GM18858 (cell line): ENCODE measurements around the gene TTBK1.

Experiments used
- ATAC-seq: cut with Tn5 transposase; IDR thresholded peaks from one replicate; pipeline ENCODE4 v1.9.1; 2021; ENCODE audit not compliant: unreplicated experiment

The TTBK1 gene

GRCh38 chr6:43242908-43243663 lies at the start of gene TTBK1:
TSS of gene TTBK1 (plus strand) at chr6:43243481. CDS start at chr6:43246661, 3,180 bp downstream.
- ATAC-seq: no peak

- no peak for ATAC-seq
These were observed 49.4 kb upstream of the TTBK1 start for GRCh38 chr6:43193929-43194328.

GRCh38 chr6:43196337-43196736 lies 46.9 kb upstream of the TTBK1 start:
- no peak for ATAC-seq

- ATAC-seq: no peak
These were observed 43.4 kb upstream of the TTBK1 start for GRCh38 chr6:43199912-43200311.

GRCh38 chr6:43200541-43200940 lies 42.7 kb upstream of the TTBK1 start:
- no peak for ATAC-seq

- ATAC-seq: no peak
These were observed 40.8 kb upstream of the TTBK1 start for GRCh38 chr6:43202451-43202850.

- no peak for ATAC-seq
These were observed 40.1 kb upstream of the TTBK1 start for GRCh38 chr6:43203029-43203717.

- no peak for ATAC-seq
These were observed 39.6 kb upstream of the TTBK1 start for GRCh38 chr6:43203718-43204095.

- no peak for ATAC-seq
These were observed 38.8 kb upstream of the TTBK1 start for GRCh38 chr6:43204271-43205105.

GRCh38 chr6:43205849-43206248 lies 37.4 kb upstream of the TTBK1 start:
- ATAC-seq: no peak

- no peak for ATAC-seq
These were observed 36.0 kb upstream of the TTBK1 start for GRCh38 chr6:43207286-43207685.

- ATAC-seq: no peak
These were observed 31.3 kb upstream of the TTBK1 start for GRCh38 chr6:43211955-43212354.

GRCh38 chr6:43213431-43213830 lies 29.9 kb upstream of the TTBK1 start:
- no peak for ATAC-seq

- ATAC-seq: no peak
These were observed 28.2 kb upstream of the TTBK1 start for GRCh38 chr6:43215066-43215465.

GRCh38 chr6:43216200-43216599 lies 27.1 kb upstream of the TTBK1 start:
- no peak for ATAC-seq

GRCh38 chr6:43217351-43217750 lies 25.9 kb upstream of the TTBK1 start:
- ATAC-seq: no peak

- no peak for ATAC-seq
These were observed 24.2 kb upstream of the TTBK1 start for GRCh38 chr6:43219119-43219518.

- no peak for ATAC-seq
These were observed 23.5 kb upstream of the TTBK1 start for GRCh38 chr6:43219814-43220213.

- ATAC-seq: no peak
These were observed 22.8 kb upstream of the TTBK1 start for GRCh38 chr6:43220439-43220951.

GRCh38 chr6:43221046-43221972 lies 22.0 kb upstream of the TTBK1 start:
- no peak for ATAC-seq
